ENCODE data around the gene TRMU.

Gene TRMU

GRCh38 chr22:46352691-46353386 is 17.3 kb downstream of the TRMU start:
- H3K36me3 ChIP-seq = peaks cover 80% of the 10 kb centered on the region
- peak; percentile 62 for DNase-seq
- no peak overlapping the region; the same call in 1 of the 2 replicates for H3K27ac ChIP-seq
- H3K27me3 ChIP-seq (ENCODE audit: insufficient read depth, low read depth, severe bottlenecking) = no peaks in the 10 kb centered on the region
- TF ChIP-seq, protein P1, sequence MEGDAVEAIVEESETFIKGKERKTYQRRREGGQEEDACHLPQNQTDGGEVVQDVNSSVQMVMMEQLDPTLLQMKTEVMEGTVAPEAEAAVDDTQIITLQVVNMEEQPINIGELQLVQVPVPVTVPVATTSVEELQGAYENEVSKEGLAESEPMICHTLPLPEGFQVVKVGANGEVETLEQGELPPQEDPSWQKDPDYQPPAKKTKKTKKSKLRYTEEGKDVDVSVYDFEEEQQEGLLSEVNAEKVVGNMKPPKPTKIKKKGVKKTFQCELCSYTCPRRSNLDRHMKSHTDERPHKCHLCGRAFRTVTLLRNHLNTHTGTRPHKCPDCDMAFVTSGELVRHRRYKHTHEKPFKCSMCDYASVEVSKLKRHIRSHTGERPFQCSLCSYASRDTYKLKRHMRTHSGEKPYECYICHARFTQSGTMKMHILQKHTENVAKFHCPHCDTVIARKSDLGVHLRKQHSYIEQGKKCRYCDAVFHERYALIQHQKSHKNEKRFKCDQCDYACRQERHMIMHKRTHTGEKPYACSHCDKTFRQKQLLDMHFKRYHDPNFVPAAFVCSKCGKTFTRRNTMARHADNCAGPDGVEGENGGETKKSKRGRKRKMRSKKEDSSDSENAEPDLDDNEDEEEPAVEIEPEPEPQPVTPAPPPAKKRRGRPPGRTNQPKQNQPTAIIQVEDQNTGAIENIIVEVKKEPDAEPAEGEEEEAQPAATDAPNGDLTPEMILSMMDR (IDR thresholded peaks at IDR 0.05; ENCODE audit: low read depth, low read length) = no peak
- H3K9me3 ChIP-seq (ENCODE audit: severe bottlenecking) = no peaks in the 10 kb centered on the region
- no peak overlapping the region for H3K4me3 ChIP-seq (ENCODE audit: low read depth, low read length)

DNA sequence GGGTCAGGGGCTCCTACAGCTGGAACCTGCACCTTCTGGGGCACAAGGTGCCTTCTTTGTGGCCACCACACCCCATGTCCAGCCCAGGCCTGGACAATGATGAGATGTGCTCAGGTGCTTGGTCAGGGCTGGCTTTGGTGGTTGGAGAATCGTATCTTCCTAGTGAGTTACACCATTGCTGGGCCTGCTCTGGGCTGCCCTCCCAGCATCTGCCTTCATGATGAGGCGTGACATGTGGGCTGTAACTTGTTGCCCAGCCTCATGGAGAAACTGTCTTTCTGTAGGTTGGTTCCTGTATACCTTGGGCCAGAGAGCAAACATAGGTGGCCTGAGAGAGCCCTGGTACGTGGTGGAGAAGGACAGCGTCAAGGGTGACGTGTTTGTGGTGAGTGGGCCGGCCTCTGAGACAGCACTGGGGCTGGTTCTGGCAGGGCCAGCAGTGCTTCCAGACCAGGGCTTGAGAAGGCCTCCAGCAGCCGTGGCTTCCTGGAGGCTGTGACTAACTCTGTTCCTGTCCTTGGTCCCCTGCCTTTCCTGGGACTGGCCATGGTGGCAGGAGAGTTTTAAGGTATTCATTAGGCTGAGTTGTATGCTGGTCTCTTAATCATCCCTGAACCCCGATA is 18.1 kb downstream of the TRMU start:
- no peaks in the 10 kb centered on the region for H3K9me3 ChIP-seq (ENCODE audit: severe bottlenecking)
- no peak overlapping the region for H3K4me3 ChIP-seq (ENCODE audit: low read depth, low read length)
- no peak overlapping the region for H3K27ac ChIP-seq
- H3K36me3 ChIP-seq = peaks cover 76% of the 10 kb centered on the region
- TF ChIP-seq, protein P1 (IDR thresholded peaks at IDR 0.05; ENCODE audit: low read depth, low read length) = no peak
- H3K27me3 ChIP-seq (ENCODE audit: insufficient read depth, low read depth, severe bottlenecking) = no peaks in the 10 kb centered on the region
- no peak for DNase-seq

- Histone ChIP-seq H3K27ac (no peak overlapping the region), H3K9me3 (ENCODE audit: severe bottlenecking) (no peaks in the 10 kb centered on the region), H3K4me3 (ENCODE audit: low read depth, low read length) (no peak overlapping the region), H3K36me3 (peaks cover 75% of the 10 kb centered on the region), H3K27me3 (ENCODE audit: insufficient read depth, low read depth, severe bottlenecking) (no peaks in the 10 kb centered on the region)
- no peak for DNase-seq
- TF ChIP-seq, protein P1 (IDR thresholded peaks at IDR 0.05; ENCODE audit: low read depth, low read length) = no peak
Observed at GRCh38 chr22:46354176-46354992, 18.9 kb downstream of the TRMU start.

DNA sequence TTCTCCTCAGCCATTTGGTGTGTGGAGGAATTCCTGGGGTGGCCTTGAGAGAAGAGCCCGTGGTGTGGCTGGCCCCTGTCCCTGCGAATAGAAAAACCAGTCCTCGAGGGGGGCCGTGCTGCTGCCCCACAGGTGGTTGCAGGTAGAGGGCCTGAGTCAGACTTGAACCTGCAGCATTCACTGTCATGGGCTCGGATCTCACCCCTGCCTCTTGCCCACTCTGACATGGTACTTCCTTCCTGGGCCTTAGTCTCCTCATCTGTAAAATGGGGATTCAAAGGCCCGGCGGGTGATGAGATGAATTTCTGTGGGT is 19.4 kb downstream of the TRMU start:
- peaks cover 72% of the 10 kb centered on the region for H3K36me3 ChIP-seq
- no peak overlapping the region for H3K4me3 ChIP-seq (ENCODE audit: low read depth, low read length)
- H3K27ac ChIP-seq = no peak overlapping the region
- no peak for DNase-seq
- no peaks in the 10 kb centered on the region for H3K9me3 ChIP-seq (ENCODE audit: severe bottlenecking)
- TF ChIP-seq, protein P1 (IDR thresholded peaks at IDR 0.05; ENCODE audit: low read depth, low read length) = no peak
- no peaks in the 10 kb centered on the region for H3K27me3 ChIP-seq (ENCODE audit: insufficient read depth, low read depth, severe bottlenecking)

DNA sequence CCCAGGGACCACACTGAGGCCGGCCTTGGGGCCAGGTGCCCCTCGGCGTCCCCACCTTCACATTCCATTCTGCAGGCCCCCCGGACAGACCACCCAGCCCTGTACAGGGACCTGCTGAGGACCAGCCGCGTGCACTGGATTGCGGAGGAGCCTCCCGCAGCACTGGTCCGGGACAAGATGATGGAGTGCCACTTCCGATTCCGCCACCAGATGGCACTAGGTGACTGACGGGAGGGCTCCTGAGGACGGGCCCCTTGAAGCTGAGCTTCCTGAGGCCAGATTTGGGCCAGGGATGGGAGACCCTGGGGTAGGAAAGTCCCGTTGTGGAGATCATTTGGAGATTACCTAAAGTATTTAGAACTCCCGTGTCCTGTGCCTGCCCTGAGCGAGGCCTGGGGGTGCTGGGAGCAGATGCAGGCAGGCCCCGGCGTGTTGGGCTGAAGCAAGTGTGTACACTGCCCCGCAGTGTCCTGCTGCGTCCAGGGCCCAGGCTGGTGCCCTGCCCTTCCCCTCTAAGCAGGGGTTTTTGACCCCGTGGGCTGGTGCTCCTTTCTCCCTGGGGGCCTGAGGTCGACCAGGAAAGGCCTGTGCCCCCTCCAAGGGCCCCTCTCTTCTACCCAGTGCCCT is 20.0 kb downstream of the TRMU start:
- Histone ChIP-seq H3K27ac (no peak overlapping the region), H3K9me3 (ENCODE audit: severe bottlenecking) (no peaks in the 10 kb centered on the region), H3K27me3 (ENCODE audit: insufficient read depth, low read depth, severe bottlenecking) (no peaks in the 10 kb centered on the region), H3K4me3 (ENCODE audit: low read depth, low read length) (no peak overlapping the region), H3K36me3 (peaks cover 68% of the 10 kb centered on the region)
- TF ChIP-seq, protein P1 (IDR thresholded peaks at IDR 0.05; ENCODE audit: low read depth, low read length) = peak; percentile 91
- peak; percentile 83 for DNase-seq

Measured in WERI-Rb-1 (cell line).